GM23338 (cell line): ENCODE measurements around the gene IMMP2L. TPM values are rescaled to one million over a fixed set of nuclear protein-coding genes. Genes with fewer than 3 reads are reported as not detected.

ENCODE experiments used
- ATAC-seq: fragments of 200-7000 bp; cut with Tn5 transposase; 3 replicates; pipeline ENCODE4 v1.9.1; 2020
- DNase-seq: peaks from one replicate; pipeline ENCODE4 v3.0.0-alpha.2; 2015; ENCODE audit warnings: low spot score
- H2AFZ ChIP-seq: fragments of 200-600 bp; sonication (generic); 2 replicates; pipeline ENCODE4 v1.8.0; 2016; ENCODE audit warnings: antibody characterized with exemption, mild to moderate bottlenecking, moderate library complexity
- H3F3A ChIP-seq: fragments of 200-600 bp; sonication (generic); replicated peaks from 2 replicates; pipeline ENCODE4 v1.8.0; 2017; ENCODE audit warnings: antibody characterized with exemption, mixed run types, low read depth
- H3K27ac ChIP-seq: fragments of 200-600 bp; sonication (generic); 2 replicates; pipeline ENCODE4 v1.6.1; 2016; ENCODE audit warnings: low read depth
- H3K27me3 ChIP-seq: fragments of 200-600 bp; sonication (generic); 2 replicates; pipeline ENCODE4 v1.8.0; 2016; ENCODE audit warnings: mild to moderate bottlenecking, mixed run types, moderate library complexity; ENCODE audit not compliant: insufficient read depth
- H3K36me3 ChIP-seq: fragments of 200-600 bp; sonication (generic); 2 replicates; pipeline ENCODE4 v1.8.0; 2016; ENCODE audit warnings: mild to moderate bottlenecking; ENCODE audit not compliant: insufficient read depth
- H3K4me1 ChIP-seq: fragments of 200-600 bp; sonication (generic); 2 replicates; pipeline ENCODE4 v1.8.0; 2016; ENCODE audit warnings: mild to moderate bottlenecking, moderate library complexity; ENCODE audit not compliant: insufficient read depth
- H3K4me2 ChIP-seq: fragments of 200-600 bp; sonication (generic); 2 replicates; pipeline ENCODE4 v1.7.1; 2017; ENCODE audit warnings: mixed run types
- H3K4me3 ChIP-seq: fragments of 200-600 bp; sonication (generic); 2 replicates; pipeline ENCODE4 v1.6.1; 2016; ENCODE audit warnings: mixed run types
- H3K79me2 ChIP-seq: fragments of 200-600 bp; sonication (generic); replicated peaks from 2 replicates; pipeline ENCODE4 v1.8.0; 2017; ENCODE audit warnings: mild to moderate bottlenecking; ENCODE audit not compliant: insufficient read depth
- H3K9me2 ChIP-seq: fragments of 200-600 bp; sonication (generic); 2 replicates; pipeline ENCODE4 v1.8.0; 2017; ENCODE audit not compliant: insufficient read depth
- H4K20me1 ChIP-seq: fragments of 200-600 bp; sonication (generic); replicated peaks from 2 replicates; pipeline ENCODE4 v1.8.0; 2017; ENCODE audit warnings: mild to moderate bottlenecking; ENCODE audit not compliant: insufficient read depth
- H3K27ac Mint-ChIP-seq: 2 replicates; pipeline ENCODE4 v1.8.0; 2020; ENCODE audit warnings: inconsistent platforms, mild to moderate bottlenecking, moderate library complexity, mixed read lengths
- H3K27me3 Mint-ChIP-seq: 3 replicates; pipeline ENCODE4 v1.8.0; 2022; ENCODE audit warnings: low read depth, mild to moderate bottlenecking, moderate library complexity, mixed read lengths, inconsistent platforms; ENCODE audit not compliant: insufficient read depth, poor library complexity
- H3K36me3 Mint-ChIP-seq: 3 replicates; pipeline ENCODE4 v1.8.0; 2021; ENCODE audit warnings: low read depth, mild to moderate bottlenecking, inconsistent platforms, moderate library complexity, mixed read lengths
- H3K4me1 Mint-ChIP-seq: 3 replicates; pipeline ENCODE4 v1.8.0; 2020; ENCODE audit warnings: mild to moderate bottlenecking, inconsistent platforms, mixed read lengths
- H3K4me3 Mint-ChIP-seq: 3 replicates; pipeline ENCODE4 v1.8.0; 2021; ENCODE audit warnings: moderate library complexity, mild to moderate bottlenecking, inconsistent platforms, mixed read lengths
- H3K9me3 Mint-ChIP-seq: 3 replicates; pipeline ENCODE4 v1.8.0; 2020; ENCODE audit warnings: moderate library complexity, mild to moderate bottlenecking, inconsistent platforms, mixed read lengths
- JUNB ChIP-seq: IDR thresholded peaks from one replicate; pipeline ENCODE4 v1.6.1; 2016; ENCODE audit warnings: antibody characterized with exemption; ENCODE audit not compliant: unreplicated experiment
- POLR2AphosphoS5 ChIP-seq: IDR thresholded peaks from 2 replicates; pipeline ENCODE4 v1.6.1; 2016; ENCODE audit warnings: antibody characterized with exemption, low read depth
- REST ChIP-seq: IDR thresholded peaks from one replicate; pipeline ENCODE4 v1.6.1; 2018; ENCODE audit warnings: antibody characterized with exemption; ENCODE audit not compliant: unreplicated experiment
- ZNF462 ChIP-seq: fragments of 250-450 bp; sonication (Bioruptor Pico); IDR thresholded peaks from 2 replicates; pipeline ENCODE4 v1.5.0; 2020; ENCODE audit warnings: mild to moderate bottlenecking, moderate library complexity
- polyA plus RNA-seq: library from polyadenylated mRNA; unstranded; fragments of >200 nt; fragmentation: Nextera tagmentation; extraction: Ambion mirVana; gene quantifications from 2 replicates; pipeline ENCODE4 v1.2.1, GENCODE V29; 2016
- total RNA-seq: library from RNA; depleted of rRNA; stranded (reverse); fragments of >200 nt; shearing (Covaris generic); gene quantifications from 2 replicates; pipeline ENCODE4 v1.2.3, GENCODE V29; 2014

IMMP2L gene
- total and polyA plus RNA-seq, 2 experiments from 2014 or later: 7.3 to 14.0 TPM

GRCh38 chr7:111439977-111440376 is 122.3 kb downstream of the IMMP2L start:
- Histone ChIP-seq H3K27ac (no peak overlapping the region), H3F3A (no peaks in the 10 kb centered on the region), H3K36me3 (no peaks in the 10 kb centered on the region), H3K79me2 (no peaks in the 10 kb centered on the region), H3K4me1 (no peaks in the 10 kb centered on the region), H3K27me3 (no peaks in the 10 kb centered on the region), H3K4me3 (no peak overlapping the region), H3K4me2 (no peak overlapping the region), H4K20me1 (no peaks in the 10 kb centered on the region), H3K9me2 (no peaks in the 10 kb centered on the region; the same call in 1 of the 2 replicates), H2AFZ (no peak overlapping the region)
- Mint-ChIP-seq H3K9me3 (no peaks in the 10 kb centered on the region), H3K4me3 (no peak overlapping the region), H3K27ac (no peak overlapping the region), H3K4me1 (no peaks in the 10 kb centered on the region), H3K36me3 (peaks cover 3% of the 10 kb centered on the region; the same call in 1 of the 3 replicates), H3K27me3 (peaks cover 2% of the 10 kb centered on the region)
- no peak for ATAC-seq
- no peak for DNase-seq
- TF ChIP-seq REST: no peak
- no peak for TF ChIP-seq JUNB
- TF ChIP-seq ZNF462: no peak
- no peak for TF ChIP-seq POLR2AphosphoS5
